ENCODE measurements around the gene HECW1.

DNA sequence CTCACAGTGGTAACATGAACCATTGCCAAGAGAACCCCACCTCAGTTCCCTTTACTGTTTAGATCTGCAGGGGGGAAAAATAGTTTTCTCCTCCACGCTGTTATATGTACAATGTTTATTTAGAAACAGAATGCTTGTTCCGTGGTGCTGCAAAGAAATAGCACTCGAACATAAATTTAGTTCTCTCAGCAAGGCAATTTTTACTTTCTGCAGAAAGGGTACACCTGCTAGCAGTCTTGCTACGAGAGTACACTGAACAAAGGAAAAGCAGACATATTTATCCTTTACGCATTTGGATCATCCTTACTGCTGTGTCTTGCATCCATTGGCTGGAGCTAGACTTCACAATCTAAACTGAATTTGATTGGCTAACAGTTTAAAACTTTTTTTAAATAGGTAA, 178.5 kb downstream of the HECW1 start:
- no peak for TF ChIP-seq POLR2A (IDR thresholded peaks at IDR 0.05)
- TF ChIP-seq, protein P1, sequence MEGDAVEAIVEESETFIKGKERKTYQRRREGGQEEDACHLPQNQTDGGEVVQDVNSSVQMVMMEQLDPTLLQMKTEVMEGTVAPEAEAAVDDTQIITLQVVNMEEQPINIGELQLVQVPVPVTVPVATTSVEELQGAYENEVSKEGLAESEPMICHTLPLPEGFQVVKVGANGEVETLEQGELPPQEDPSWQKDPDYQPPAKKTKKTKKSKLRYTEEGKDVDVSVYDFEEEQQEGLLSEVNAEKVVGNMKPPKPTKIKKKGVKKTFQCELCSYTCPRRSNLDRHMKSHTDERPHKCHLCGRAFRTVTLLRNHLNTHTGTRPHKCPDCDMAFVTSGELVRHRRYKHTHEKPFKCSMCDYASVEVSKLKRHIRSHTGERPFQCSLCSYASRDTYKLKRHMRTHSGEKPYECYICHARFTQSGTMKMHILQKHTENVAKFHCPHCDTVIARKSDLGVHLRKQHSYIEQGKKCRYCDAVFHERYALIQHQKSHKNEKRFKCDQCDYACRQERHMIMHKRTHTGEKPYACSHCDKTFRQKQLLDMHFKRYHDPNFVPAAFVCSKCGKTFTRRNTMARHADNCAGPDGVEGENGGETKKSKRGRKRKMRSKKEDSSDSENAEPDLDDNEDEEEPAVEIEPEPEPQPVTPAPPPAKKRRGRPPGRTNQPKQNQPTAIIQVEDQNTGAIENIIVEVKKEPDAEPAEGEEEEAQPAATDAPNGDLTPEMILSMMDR (IDR thresholded peaks at IDR 0.05), result no peak
- TF ChIP-seq POLR2AphosphoS5 (IDR thresholded peaks at IDR 0.05), result no peak
- TF ChIP-seq EP300 (IDR thresholded peaks at IDR 0.05), result no peak

All from upper lobe of left lung (tissue), 4 donors.